ENCODE data around the gene TMPRSS9. TPM values are rescaled to one million over a fixed set of nuclear protein-coding genes. Genes with fewer than 3 reads are reported as not detected.

Gene TMPRSS9
- total RNA-seq (2014; rRNA removed; shearing (Covaris generic)) = 0.57 TPM in 1 of 2 replicates, not detected in the other

GRCh38 chr19:2359992-2360685 lies at the start of gene TMPRSS9:
Gene TMPRSS9 (plus strand): TSS chr19:2360265. CDS start chr19:2389786, 29,521 bp downstream.

GRCh38 chr19:2328401-2329148 lies 31.5 kb upstream of the TMPRSS9 start, which contains the start of the genes LSM7 and SPPL2B:
Gene LSM7 (minus strand): TSS chr19:2328586. CDS start chr19:2328566, 20 bp downstream.
Gene SPPL2B (plus strand): TSS chr19:2328684. CDS start chr19:2328710, 26 bp downstream.

DNA sequence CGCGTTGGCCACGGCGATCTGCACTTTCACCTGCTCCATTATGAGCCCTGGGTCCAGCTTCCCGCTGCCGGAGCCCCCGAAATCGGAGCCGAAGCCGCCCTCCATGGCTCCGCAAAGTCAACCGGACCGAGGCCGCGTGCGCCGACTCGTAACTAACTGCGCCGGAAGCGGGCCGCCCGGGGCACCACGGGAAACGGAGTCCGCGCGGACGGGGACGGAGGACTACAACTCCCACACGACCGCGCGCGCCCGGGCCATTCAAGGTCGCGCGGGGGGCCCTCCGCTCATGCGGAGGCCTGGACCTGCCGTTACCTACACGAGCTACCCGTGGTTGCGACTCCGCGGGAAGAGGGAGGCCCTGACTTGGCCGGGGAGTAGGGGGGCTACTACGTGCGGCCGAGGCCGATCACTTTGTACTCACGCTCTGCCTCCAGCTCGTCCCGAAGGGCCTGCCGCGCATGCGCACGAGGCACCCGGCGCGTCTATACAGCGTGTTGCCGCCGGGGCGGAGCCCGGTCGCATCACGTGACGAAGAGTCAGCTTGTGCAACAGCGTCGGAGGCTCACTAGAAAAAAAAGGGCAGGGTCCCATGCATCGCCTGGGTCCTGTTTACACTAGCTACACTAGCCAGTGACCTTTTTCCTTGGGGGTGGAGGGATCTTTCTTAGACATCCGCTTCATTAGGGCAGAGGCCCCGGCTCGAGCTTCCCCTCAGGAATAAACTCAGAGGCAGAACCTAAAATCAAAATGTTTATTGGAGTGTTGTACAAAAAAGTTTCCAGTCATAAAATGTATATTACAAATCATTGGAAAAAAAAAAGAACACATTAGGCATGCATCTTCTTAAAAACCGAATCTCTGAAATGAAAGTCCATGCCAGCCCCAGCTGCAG lies 67.6 kb downstream of the TMPRSS9 start, which contains the start of gene TIMM13:
Gene TIMM13, minus strand, starts transcription at position 158 of the 892 bp plus-strand sequence. Its CDS starts 53 bp downstream, at position 105.

Other genes starting within 250 kb of the TMPRSS9 start
- 72.0 and 80.1 TPM in 2 replicates for gene AP3D1, start 208.7 kb upstream of the TMPRSS9 start, total RNA-seq (2014; rRNA removed; shearing (Covaris generic))
- 10.8 and 12.2 TPM in 2 replicates for gene DOT1L, start 196.3 kb upstream of the TMPRSS9 start, total RNA-seq (2014; rRNA removed; shearing (Covaris generic))
- 54.7 and 60.4 TPM in 2 replicates for gene PLEKHJ1, start 123.9 kb upstream of the TMPRSS9 start, total RNA-seq (2014; rRNA removed; shearing (Covaris generic))
- 89.5 and 90.3 TPM in 2 replicates for gene SF3A2, start 123.4 kb upstream of the TMPRSS9 start, total RNA-seq (2014; rRNA removed; shearing (Covaris generic))
- gene AMH, start 110.9 kb upstream of the TMPRSS9 start, total RNA-seq (2014; rRNA removed; shearing (Covaris generic)) = 16.8 and 19.0 TPM in 2 replicates
- gene JSRP1, start 103.8 kb upstream of the TMPRSS9 start, total RNA-seq (2014; rRNA removed; shearing (Covaris generic)) = not detected in 2 replicates
- gene PEAK3, start 78.1 kb upstream of the TMPRSS9 start, total RNA-seq (2014; rRNA removed; shearing (Covaris generic)) = not detected in 2 replicates
- 0.19 and 0.23 TPM in 2 replicates for gene LINGO3, start 52.1 kb upstream of the TMPRSS9 start, total RNA-seq (2014; rRNA removed; shearing (Covaris generic))
- gene LSM7, start 31.7 kb upstream of the TMPRSS9 start, total RNA-seq (2014; rRNA removed; shearing (Covaris generic)) = 140 and 142 TPM in 2 replicates
- gene SPPL2B, start 31.6 kb upstream of the TMPRSS9 start, total RNA-seq (2014; rRNA removed; shearing (Covaris generic)) = 25.2 and 37.1 TPM in 2 replicates
- 61.7 and 62.8 TPM in 2 replicates for gene TIMM13, start 67.3 kb downstream of the TMPRSS9 start, total RNA-seq (2014; rRNA removed; shearing (Covaris generic))
- gene LMNB2, start 96.7 kb downstream of the TMPRSS9 start, total RNA-seq (2014; rRNA removed; shearing (Covaris generic)) = 123 and 130 TPM in 2 replicates
- gene GADD45B, start 115.9 kb downstream of the TMPRSS9 start, total RNA-seq (2014; rRNA removed; shearing (Covaris generic)) = 31.8 and 35.6 TPM in 2 replicates